NOMO-1 treated with DMSO at 0.1 percent for 48 hours (cell line): ENCODE measurements around the gene HDAC1.
"Not testable (repeated sequence)": the region's sequence is repeated elsewhere in the genome, so short reads cannot be mapped to it uniquely, and the experiment has no call there.

Experiments used
- DNase-seq: peaks from one replicate; lab custom pipeline; 2025; ENCODE audit not compliant: unreplicated experiment; lab: John Stamatoyannopoulos, UW

HDAC1 gene

GRCh38 chr1:32291708-32292538 lies at the start of gene HDAC1:
HDAC1 (plus strand) TSS chr1:32292083; CDS start chr1:32292170, 87 bp downstream.
- DNase-seq, result peak; percentile 97

DNA sequence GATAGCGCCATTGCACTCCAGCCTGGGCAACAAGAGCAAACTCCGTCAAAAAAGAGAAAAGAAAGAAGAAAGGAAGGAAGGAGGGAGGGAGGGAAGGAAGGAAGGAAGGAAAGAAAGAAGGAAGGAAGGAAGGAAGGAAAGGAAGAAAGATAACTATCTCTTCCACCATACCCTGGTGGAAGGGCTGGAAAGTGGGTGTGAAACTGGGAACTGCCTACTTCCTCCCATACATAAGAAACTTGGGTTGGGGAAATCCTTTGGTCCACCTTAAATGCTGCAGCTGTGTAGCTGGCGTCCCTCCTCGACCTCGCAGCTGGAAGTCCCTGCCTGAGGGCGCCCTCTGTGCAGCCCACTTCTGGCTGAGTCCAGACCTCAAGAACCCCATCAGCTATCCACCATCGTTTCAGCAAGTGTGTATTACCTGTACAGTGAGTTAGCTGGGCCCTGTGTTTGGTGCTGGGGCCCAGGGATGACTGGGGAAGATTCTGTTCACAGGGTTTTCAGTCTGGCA lies 49.5 kb upstream of the HDAC1 start:
- peak; percentile 41 for DNase-seq

GRCh38 chr1:32246888-32247273 lies 45.0 kb upstream of the HDAC1 start, which contains the start of gene FAM167B:
FAM167B (plus strand) TSS chr1:32247222; CDS start chr1:32247422, 200 bp downstream.
- DNase-seq, result no peak

GRCh38 chr1:32247452-32247851 lies 44.4 kb upstream of the HDAC1 start:
- DNase-seq, result no peak

DNA sequence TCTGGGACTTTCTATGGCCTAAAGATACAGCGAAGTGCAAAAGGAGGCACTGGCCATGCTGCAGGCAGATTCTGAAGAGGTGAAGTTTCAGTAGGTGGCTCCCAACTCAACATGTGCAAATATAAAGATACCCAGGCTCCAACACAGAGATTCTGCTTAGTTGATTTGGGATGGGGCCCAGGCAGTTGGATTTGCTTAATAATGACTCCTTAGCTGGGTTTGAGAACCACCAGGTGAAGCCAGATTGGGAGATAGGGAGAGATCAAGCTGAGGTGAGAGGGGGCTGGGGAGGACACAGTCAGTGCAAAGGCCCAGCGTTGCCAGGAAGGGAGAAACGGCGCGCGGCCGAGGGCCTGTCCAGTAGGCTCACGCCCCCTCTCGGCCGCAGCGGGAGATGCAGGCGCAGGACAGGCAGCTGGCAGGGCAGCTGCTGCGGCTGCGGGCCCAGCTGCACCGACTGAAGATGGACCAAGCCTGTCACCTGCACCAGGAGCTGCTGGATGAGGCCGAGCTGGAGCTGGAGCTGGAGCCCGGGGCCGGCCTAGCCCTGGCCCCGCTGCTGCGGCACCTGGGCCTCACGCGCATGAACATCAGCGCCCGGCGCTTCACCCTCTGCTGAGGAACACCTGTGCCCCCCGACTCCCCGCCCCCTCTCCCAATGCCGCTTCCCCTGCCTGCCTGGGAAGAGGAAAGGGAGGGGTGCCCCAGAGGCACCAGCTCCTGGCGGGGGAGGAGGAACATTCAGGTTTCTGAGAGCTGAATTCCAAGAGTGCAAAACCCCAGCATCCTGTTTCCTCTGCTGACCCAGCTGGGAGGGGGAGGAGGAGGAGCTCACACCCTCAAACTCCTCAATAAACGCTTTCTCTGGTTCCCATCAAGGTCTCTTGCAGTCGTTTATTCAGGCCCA lies 43.6 kb upstream of the HDAC1 start:
- DNase-seq, result peak; percentile 31

DNA sequence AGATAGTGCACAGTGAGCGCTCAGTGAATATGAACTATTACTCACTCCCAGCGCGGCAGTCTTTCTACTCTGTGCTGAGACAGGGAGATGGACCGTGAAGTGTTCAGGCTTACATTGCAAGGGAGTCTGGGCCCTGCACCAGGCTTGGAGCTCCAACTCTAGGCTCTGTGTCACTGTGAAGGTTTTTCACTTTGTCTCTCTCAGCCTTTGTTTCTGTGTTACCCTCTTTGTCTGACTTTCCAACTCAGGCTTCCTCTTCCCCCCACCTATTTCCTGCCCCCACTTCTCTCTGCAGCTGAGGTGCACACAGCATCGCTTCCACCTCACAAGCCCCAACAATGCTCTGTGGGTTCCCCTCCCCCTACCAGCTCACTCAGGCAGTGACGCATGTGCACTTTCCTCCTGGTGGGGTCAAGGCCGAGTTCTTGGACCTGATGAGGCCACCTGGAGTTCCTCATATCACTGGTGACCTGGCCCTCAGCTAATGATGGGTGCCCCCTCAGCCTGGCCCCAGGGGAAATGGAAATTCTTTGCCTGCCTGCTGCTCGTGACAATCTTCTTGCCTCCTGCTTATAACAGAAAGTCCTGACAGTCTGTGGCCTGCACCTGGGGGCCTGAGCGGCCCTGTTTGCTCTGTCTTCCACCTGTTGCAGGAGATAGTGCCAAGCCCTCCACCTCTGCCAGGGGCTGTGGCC lies 41.9 kb upstream of the HDAC1 start:
- peak; percentile 23 for DNase-seq

- DNase-seq, result no peak
Measured at GRCh38 chr1:32250893-32251716, 40.8 kb upstream of the HDAC1 start, which contains the start of gene LCK. LCK (plus strand) TSS chr1:32251265; CDS start chr1:32274330, 23,065 bp downstream.

DNA sequence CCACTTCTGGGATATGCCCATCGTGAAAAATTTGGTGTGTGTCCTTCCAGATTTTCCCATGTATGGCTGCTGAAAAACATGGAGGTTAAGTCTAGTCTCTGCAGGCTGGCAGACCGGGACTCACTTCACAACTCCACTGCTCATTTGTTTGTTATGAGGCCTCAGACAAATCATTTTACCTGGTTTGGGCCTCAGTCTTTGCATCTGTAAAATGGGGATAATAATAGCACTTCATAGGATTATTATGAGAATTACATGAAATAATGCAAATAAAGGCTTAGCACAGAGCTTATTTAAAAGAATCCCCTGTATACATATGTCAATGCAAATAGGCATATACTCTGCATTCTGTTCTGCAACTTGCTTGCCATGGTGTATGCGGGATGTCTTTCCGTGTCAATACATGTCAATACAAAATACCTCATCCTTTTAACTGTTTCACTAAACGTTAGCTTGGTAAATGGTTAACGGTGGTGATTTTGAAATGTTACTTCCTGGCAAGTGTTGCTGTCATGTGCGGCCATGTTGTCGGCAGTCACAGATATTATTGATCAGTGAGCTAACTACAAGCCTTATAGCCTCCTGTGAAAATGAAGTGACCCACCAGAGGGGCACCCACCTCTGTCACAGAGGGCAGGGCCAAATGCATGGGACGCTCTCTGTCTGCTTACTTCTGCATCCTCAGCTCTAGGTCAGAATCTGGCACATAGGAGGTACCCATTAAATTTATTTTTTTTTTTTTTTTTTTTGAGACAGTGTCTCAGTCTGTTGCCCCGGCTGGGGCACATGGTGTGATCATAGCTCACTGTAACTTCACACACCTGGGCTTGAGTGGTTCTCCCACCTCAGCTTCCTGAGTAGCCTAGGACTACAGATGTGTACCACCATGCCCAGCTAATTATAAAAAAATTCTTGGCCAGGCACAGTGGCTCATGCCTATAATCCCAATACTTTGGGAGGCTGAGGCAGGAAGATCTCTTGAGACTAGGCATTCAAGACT lies 36.5 kb upstream of the HDAC1 start:
- no peak for DNase-seq

DNA sequence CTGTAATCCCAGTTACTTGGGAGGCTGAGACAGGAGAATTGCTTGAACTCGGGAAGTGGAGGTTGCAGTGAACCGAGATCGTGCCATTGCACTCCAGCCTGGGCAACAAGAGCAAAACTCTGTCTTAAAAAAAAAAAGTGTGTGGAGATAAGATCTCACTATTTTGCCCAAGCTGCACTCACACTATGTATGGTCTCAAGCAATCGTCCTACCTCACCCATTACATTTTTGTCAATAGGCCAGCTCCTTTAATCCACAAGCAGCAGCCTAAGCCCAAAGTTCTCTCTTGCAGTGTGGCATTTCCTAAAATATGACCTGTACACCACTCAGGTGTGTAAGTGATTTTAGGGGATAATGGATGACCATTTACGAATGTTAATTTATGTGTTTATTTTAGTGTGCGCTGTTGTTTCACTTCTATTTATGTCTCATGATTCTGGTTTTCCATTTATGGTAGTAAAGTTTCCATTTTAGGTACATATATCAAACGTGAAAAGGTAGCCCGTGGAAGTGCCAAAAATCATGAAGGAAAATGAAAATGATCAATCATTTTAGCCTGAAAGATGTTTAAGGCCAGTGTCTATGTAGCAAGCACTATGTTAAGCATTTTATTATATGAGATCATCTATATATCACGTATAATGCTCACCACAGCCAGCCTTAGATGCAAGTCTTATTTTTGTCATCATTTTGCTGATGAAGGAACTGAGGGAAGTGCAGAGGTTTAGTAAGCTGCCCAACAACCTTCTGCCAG lies 35.2 kb upstream of the HDAC1 start:
- no peak for DNase-seq

GRCh38 chr1:32257227-32257508 lies 34.7 kb upstream of the HDAC1 start:
- no peak for DNase-seq

DNA sequence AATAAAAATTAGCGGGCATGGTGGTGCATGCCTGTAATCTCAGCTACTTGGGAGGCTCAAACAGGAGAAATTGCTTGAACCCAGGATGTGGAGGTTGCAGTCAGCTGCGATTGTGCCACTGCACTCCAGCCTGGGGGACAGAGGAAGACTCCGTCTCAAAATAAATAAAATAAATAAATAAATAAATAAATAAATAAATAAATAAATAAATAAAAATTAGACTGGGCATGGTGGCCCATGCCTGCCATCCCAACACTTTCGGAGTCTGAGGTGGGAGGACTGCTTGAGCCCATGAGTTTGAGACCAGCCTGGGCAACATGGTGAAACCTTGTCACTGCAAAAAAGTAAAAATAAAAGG lies 28.7 kb upstream of the HDAC1 start:
- not testable (repeated sequence) for DNase-seq

DNA sequence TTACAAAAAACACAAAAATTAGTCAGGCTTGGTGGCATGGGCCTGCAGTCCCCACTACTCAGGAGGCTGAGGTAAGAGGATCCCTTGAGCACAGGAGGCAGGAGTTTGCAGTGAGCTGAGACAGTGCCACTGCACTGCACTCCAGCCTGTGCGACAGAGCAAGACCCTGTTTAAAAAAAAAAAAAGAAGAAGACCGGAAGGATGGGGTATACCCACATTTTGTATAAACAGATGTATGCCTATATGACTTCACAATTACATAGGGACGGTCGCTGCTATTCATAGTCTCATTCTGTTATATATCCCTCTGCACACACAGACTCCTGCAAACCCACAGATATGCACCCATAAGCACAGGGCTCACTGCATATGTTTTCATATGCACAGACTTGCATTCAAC lies 28.1 kb upstream of the HDAC1 start:
- no peak for DNase-seq

DNA sequence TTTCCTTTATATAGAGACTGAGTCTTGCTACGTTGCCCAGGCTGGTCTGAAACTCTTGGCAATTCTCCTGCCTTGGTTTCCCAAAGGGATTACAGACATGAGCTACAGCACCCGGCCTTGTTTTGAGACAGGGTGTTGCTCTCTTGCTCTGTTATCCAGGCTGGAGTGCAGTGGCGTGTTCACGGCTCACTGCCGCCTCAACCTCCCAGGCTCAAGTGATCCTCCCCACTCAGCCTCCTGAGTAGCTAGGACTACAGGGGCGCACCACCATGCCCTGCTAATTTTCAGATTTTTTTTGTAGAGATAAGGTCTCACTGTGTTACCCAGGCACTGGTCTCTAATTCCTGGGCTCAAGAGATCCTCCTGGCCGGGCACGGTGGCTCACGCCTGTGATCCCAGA lies 26.0 kb upstream of the HDAC1 start:
- no peak for DNase-seq

DNA sequence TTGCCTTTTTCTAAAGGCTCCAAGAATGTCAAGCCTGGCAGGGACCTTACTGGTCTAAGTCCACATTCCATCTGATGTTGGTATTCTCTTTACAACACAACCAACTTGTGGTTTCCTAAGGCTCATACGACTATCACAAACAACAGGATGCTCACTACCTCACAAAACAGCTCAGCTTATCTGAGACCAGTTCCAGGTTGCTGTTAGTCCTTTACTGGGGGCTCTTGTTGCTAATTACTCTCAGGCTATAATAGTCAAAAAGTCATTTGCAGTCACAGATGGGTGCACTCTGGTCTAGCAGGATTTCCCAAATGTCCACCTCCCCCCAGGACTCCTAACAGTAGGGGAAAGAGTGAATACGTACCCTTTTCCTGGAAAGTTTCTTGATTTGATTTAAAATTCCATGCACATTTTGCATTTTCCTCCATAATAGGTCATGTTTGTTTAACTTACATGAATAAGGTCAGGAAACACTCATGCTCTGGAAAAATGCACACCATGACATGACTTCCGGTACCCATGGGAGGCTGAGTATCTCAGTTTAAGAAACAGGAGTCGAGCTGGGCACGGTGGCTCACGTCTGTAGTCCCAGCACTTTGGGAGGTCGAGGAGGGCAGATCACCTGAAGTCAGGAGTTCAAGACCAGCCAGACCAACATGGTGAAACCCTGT lies 24.8 kb upstream of the HDAC1 start:
- no peak for DNase-seq

GRCh38 chr1:32269744-32270143 lies 22.1 kb upstream of the HDAC1 start:
- no peak for DNase-seq

DNA sequence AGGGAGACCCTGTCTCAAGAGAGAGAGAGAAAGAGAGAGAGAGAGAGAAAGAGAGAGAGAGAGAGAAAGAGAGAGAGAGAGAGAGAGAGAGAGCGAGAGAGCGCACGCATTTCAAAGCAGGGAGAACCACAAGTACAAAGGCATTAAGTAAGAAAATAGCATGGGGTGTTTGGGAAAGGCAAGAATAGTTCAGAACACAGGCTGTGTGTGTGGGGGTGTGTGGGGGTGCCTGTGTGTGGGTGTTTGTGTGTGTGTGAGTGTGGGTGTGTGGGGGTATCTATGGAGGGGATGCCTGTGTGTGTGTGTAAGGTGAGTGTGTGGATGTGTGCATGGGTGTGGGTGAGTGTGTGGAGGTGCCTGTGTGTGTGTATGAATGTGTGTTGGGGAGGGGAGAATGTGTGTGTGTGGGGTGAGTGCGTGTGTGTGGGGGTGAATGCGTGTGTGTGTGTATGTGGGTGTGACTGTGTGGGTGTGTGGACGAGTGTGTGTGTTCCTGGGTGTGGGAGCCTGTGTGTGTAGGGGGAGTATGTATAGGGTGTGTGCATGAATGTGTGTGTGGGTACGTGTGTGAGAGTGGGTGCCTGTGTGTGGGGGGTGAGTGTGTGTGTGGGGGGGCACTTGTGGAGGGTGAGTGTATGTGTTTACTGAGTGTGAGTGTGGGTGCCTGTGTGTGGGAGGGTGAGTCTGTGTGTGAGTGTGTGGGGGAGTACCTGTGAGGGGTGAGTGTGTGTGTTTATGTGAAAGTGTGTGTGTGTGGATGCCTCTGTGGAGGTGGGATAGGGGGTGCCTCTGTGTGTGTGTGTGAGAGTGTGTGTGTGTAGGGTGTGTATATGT lies 19.1 kb upstream of the HDAC1 start:
- no peak for DNase-seq
